Natural killer cell (primary cell): ENCODE measurements around the gene TMX1. TPM values are rescaled to one million over a fixed set of nuclear protein-coding genes. Genes with fewer than 3 reads are reported as not detected.

Experiments
- total RNA-seq, 4 donors: library from RNA; stranded (reverse); fragments of 120-200 nt in 1 of 4; gene quantifications; one replicate each; pipeline versions ENCODE4 v1.2.3 to v1.2.4, GENCODE V29; 2013 to 2022

Gene TMX1
- total RNA-seq, 3 donors from 2014 or later (not counting 1 experiment from before 2014, with no cell fraction given) = 17.4 to 27.4 (median 25.8) TPM

Other genes with a start within 250 kb of the TMX1 start
- under 1 TPM; 0.25 to 0.40 (median 0.35) TPM for gene TRIM9, start 145.1 kb upstream of the TMX1 start, total RNA-seq